NCI-H82 treated with DMSO at 0.1 percent for 48 hours (cell line): ENCODE measurements around the gene ALG14.
A peak's percentile ranks its signal among the peaks of the same experiment; 100 is the strongest.

ENCODE experiments used
- DNase-seq: peaks from one replicate; lab custom pipeline; 2025; ENCODE audit not compliant: unreplicated experiment; lab: John Stamatoyannopoulos, UW

The ALG14 gene

DNA sequence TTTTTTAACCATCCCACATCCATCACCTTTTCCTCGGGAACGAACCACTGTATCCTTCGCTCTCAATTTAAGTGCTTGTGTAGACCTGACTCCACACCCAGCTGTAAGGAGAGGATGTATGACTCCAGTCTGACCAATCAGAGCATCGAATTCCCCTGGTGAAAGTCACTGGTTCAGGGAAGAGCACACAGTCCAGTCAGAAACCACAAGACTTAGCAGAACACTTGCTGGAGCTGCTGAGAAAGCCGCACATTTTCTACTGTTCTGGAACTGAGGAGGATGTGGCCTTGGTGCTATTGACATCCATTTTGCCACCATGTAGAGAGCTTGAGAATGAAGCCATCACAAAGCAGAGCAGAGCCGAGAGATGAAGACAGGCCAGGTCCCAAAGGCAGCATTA lies 86.0 kb downstream of the ALG14 start:
- DNase-seq, result no peak

DNA sequence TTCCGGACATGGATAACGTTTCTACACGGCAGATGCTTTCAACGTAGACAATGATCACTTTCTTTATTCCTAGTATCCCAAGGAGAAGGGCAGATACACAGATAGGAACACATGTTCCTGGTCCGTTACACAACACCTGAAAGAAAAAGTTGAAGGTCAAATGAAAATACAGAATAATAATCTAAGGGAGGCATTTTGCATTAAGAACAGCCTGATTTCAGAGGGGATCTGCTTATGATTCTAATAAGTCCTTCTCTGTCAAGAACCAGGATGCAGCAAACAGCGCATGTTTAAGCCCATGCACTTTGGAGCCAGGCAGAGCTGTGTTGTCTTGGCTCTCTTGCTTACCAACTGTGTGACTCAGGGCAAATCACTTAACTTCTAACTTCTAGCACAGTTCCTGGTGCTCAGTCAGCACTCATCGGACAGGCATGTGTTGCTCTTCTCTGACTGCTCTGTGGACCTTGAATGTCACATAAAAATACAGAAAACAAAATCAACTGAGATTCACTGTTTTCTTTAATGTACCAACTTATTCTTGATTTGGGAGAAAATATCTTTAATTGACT lies 89.5 kb downstream of the ALG14 start:
- no peak for DNase-seq

DNA sequence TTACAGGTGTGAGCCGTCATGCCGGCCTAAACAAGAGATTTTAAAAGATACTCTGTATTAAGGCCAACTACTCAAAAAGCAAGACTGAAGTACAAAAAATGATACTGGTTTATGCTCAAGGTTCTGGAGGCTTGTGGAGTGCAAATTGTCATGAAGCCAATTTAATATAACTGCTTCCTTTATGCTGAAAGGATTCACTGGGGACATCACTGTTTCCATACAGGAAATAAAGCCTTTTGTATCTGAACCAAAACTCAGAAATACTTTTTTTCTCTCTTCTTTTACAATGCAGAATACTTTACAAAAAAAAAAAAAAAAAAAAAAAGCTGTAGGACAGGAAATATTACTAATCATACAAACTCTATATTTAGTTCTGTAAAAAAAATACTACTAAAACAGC lies 90.4 kb downstream of the ALG14 start:
- no peak for DNase-seq

DNA sequence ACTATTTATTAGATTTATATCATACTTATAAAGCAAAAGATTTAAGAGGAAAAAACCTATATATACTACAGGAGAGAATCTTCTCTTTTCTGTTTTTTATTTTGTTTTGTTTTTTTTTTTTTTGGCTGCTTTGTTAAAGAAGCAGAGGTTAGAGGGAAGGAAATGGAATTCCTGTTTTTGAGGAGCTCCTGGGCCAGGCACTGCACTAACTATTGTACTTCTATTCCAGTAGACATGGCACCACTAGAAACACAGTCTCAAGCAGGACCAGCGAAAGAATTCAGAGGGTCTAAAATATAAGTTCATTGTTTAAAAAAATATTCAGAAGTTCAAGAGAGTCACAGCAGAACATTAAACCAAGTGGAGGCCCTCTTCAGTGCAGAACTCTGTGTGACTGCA lies 91.2 kb downstream of the ALG14 start:
- no peak for DNase-seq

DNA sequence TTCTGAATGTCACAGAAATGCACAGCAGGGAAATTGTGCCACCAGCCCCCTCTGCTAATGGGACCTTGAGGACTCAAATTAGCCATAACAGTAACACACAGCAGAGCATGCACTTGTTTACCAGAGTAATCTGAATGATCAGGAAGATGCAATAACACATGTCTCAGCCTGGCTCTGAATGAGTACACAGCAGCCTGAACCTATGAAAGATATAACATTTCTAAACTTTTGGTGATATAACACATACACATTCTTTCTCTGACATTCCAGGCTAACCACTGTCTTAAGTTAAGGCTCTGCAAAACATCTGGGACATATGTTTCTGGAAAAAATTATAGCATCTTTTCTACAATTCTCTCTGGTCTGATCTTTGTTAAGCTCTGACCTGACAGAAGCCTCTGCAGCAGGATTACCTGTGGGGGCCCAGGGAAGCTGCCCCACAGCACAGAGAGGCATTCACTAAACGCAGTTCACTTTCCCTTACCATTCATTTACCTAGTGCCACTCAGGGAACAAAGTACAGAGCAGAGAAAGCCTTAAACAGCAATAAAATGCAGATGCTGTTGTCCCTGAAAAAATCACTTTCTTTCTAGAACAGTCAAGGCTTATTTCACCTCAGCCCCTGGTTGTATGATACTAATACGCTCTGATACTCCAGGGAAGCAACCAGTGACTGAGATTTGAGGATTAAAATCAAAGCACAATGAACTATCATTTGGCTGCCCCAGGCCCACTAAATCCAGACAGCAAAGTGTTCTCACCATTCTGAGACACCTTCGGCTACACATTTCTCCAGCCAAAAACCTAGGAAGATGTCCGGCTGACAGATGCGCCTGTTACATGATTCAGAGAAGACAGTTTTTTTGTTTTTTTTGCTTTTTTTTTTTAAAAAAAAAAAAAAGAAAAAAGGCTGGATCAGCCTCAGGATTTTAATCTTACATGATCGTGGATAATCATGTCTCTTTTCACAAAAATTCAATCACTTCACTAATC lies 91.9 kb downstream of the ALG14 start:
- peak; percentile 30 for DNase-seq

DNA sequence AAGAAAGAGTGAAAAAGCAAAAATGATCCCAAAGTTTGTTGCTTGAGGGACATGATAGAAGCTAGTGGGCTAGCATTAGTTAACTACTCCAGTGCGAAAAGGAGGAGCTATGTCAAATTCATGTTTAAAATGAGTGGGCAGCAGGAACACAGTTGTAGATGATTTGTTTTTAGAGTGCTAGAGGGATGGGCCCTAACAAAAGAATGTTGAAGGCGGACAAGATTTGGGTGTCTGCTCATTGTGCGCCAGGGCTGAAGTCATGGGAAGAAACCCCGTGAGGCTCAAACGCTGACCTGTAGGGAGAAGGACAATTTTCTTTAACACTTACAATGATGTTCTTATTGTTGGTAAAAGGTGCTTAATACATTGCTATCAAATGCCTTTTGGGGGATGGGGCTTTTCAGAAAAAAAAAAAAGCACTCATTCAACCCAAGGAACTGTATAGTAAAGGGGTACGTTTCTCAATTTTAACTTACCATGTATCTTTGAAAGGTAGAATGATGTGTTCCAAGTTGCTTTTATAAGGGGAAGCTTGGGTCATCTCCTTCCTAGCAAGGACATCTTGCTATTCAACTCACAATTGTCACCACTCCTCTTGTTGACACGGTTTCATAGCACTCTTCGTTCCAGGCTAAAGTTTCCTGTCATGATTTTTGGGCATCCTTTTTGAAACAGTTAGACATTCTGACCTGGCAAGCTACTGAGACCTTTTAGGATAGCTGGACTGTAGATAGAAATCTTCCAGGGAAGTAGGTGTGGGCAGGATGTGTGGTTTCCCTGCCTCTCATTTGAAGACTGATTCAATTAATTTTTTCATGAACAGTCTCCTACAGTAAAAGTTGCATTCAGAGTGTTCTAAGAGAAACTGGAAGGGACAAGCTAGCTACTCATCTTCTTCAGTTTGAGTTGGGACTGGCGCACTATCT lies 92.8 kb downstream of the ALG14 start:
- DNase-seq, result no peak

DNA sequence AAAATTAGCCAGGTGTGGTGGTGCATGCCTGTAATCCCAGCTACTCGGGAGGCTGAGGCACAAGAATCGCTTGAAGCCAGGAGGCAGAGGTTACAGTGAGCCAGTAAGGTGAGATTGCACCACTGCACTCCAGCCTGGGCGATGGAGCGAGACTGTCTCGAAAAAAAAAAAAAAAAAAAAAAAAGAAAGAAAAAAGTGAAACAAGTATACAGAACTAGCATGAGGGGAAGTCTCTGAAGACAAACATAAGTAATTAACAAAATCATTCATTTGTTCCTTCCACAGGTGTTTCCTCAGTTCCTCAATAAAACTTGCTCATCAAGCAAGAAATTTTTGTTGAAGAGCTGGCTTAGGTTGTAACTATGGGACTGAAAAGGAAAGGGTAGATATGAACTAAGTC lies 93.6 kb downstream of the ALG14 start:
- no peak for DNase-seq

DNA sequence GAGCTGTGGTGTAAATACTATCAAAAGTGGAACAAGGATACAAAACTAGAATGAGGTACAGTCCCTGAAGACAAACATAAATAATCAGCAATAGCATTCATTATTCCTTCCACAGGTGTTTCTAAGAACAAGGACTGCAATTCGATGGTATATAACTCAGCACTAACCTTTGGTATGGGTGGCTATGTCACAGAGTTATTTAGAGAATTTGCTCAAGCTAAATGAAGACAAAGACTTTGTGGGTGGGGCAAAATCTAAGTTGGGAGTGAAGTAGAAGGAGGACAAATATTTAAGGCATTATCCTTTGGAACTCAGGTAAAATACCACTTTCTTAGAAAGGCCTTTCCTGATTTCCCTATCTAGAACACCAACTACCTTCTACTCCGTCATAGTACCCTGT lies 94.3 kb downstream of the ALG14 start:
- no peak for DNase-seq

DNA sequence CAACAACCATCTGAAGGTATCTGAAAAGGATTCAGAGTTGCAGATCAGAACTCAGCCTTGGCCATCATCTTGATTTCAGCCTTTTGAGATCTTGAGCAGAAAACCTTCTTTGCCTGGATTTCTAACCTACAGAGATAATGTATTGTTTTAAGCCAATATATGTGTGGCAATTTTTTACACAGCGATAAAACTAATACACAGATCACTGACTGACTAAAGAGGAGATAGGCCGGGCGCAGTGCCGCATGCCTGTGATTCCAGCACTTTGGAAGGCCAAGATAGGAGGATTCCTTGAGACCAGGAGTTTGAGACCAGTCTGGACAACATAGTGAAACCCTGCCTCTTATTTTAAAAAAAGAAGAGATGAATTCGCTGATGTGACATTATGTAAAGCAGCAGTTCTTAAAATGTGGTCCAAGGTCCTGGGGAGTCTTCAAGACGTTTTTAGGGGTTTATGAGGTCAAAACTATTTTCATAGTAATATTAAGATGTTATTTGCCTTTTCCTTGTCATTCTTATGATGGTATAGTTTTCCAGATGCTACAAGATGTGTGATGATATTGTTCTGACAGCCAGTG lies 95.7 kb downstream of the ALG14 start:
- DNase-seq, result no peak

DNA sequence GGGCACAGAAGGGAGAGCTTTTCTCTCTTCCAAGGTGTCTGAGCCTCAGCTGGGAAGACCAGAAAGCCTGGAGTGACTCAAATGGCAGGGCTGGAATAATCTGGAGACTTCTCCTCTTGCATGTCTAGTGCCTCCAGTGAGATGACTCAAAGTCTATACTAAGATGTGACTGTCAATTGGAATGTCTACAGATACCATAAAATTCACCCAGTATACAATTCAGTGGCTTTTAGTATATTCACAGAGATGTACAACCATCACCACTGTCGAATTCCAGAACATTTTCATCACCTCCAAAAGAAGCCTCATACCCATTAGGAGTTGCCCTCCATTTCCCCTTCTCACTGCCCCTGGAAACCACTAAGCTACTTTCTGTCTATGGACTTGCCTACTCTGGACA lies 97.9 kb downstream of the ALG14 start:
- no peak for DNase-seq

DNA sequence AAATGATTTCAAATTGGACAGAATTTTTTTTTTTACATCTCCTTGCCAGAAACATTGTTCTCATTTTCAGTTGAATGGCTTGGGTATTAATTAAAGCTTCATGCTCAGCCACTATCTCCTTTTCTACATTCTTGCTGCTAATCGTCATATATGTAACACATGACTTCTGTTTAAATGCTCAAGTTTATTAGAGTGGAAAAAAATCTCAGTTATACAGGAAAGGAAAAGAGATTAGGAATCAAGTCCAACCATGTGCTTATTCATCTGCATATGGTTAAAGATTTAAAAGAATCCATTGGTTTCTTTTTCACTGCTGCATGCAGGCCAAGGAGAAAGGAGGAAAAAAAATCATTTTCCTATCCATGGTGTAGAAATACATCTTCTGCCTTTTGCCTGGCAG lies 98.5 kb downstream of the ALG14 start:
- DNase-seq, result no peak

DNA sequence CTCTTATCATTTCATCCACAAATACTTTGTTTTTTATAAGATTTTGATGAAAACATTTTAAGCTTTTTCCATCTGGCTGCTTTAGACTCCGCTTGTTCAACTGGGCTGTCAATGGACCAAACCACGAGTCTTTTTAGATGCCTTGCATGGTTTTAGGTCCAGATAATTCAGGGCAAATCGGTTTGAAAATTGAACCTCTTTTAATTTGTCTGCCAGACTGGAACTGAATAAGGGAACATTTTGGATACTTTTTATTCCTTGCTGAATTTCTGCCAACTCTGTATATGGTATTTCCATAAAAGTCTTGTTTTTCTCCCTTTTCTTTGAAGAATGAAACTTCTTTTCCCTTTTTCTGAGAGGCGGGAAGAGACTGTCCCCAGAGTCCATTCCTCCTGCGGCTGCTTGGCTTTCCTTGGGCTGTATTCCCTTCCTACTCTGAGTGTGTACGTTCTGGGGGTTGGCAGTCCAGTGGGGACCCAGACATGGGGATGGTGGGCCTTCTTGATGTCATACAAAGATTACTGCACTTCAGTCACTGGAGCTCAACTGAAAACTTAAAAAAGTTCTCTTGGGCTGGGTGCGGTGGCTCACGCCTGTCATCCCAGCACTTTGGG lies 99.3 kb downstream of the ALG14 start:
- DNase-seq, result no peak

DNA sequence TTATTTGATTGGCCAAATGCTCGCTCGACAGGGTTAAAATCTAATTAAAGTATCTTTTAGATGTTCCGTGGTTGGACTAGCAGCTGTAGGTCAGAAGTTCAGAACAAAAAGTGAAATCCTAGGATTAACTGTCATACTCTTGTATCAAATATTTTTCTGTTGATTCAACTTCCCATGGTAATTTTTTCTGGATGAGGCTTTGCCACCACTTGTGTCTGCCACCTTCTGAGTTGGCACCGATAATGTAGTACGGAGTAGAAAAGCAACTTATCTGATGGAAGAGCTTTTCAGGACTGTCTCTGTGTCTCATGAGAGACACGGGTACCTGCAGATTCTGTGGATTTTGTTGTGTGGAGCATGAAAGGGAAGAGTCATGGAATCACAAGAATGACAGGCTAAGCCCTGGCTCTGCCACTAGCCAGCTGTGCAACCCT lies 101.2 kb downstream of the ALG14 start:
- DNase-seq, result no peak

DNA sequence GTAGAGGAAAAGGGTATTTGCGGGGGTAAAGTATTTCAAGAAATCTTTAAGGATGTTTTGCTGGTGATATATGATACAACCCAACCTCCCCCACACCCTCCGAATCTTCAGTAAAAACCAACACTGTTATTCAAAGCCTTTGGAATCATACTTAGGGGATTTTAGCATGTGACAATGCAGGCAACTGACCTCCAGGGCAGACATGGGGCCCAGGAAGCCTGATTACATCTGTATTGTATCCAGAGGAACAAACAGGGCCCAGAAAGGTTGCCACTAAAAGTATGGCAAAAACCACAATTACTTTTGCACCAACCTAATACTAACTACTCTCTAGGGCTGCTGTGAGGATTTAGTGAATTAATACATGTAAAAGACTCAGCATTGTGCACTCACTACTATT lies 102.0 kb downstream of the ALG14 start:
- no peak for DNase-seq

DNA sequence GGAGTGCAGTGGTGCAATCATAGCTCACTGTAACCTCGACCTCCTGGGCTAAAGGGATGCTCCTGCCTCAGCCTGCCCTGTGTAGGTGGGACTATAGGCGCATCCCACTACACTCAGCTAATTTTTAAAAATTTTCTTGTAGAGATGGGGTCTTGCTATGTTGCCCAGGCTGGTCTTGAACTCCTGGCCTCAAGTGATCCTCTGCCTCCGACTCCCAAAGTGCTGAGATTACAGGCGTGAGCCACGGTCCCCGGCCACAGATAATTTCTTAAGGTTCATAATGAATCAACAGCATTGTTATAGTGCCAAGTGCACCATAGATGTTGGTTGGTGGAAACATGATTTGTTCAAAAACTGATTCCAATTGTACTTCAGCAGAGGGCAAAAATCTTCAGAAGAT lies 103.6 kb downstream of the ALG14 start:
- DNase-seq, result no peak

DNA sequence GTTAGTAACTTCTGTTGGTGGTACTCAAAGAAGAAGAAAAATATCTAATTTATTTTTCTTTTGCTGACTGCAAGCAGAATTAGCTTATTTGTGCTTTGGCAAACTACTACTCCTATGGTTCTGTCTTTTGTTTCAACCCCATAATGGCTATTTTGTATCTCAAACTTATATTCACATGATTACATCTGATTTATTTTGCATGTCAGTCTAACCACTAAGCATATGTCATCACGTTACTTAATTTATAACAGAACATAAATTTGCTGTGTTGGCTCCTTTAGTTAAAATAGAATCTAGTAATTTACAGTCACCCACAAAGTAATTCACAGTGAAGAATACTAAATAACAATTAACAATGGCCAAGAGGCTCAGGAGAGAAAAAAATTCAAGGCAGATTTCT lies 106.7 kb downstream of the ALG14 start:
- DNase-seq, result no peak

DNA sequence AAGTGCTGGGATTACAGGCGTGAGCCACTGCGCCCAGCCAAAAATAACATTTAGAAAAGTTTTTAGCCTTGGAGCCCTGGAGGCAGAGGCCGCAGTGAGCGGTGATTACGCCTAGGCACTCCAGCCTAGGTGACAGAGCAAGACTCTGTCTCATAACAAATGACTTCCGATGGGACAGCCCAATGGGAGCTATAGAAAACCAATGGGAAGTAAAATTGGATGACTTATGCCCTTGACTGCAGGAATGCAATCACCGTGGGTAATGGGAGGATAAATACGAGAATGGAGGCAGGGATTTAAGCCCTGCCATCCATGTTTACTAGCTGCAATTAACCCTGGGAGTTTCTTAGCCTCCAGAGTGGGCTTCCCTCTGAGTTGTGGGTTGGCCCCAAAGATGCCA lies 108.9 kb downstream of the ALG14 start:
- DNase-seq, result no peak

DNA sequence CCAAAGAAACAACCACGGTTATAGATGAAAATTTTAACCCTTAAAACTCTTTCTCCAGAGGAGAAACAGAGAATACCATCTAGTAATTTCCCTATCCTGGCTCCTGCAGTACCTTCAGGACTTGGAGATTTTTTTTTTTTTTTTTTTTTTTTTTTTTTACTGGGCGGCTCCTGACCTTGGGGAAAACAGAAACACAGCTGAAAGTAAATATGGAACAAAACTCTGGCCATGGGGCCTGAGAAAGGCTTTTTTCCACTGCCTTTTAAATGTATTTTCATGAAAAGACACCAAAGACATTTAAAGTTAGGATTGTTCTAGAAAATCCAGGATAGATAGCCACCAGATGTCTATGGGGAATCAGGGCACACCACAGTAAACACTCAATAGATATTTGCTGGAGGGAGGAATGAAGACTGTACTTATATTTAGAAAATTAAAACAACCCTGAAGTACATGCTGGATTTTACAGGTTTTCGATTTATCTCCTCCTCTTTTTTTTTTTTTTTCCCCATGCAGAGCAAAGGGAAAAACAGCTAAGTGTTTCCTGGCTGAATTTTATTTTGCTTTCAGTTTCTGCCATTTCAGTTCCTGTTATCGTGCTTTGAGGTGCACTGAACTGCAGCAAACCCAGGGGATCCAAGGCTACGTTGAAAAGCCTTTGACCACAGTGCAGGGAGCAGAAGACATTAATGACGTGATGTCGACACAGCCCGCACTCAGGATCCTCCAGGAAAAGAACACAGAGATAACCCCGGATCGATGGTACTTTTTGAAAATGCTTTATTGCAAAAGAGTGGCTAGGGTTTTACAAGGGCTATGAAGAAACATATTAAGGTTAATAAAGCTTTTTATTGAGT lies 110.1 kb downstream of the ALG14 start:
- no peak for DNase-seq

DNA sequence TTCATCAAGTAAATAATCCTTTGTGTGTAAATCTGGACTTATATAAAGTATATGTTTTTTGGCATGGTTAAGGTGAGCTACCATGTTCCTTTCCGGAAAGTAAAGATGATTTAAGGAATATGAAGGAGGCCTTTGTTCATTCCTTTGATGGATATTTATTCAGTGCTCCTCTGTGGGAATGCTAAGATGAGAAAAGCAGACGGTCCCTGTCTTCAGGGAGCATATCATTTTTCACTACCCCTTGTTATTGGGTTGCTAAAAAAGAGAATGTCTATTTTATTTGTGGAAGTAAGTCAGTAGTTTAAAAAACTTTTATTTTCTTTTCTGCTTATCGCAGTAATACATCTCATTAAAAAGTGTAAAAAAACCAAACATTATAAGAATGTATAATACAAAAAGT lies 110.8 kb downstream of the ALG14 start:
- DNase-seq, result no peak

DNA sequence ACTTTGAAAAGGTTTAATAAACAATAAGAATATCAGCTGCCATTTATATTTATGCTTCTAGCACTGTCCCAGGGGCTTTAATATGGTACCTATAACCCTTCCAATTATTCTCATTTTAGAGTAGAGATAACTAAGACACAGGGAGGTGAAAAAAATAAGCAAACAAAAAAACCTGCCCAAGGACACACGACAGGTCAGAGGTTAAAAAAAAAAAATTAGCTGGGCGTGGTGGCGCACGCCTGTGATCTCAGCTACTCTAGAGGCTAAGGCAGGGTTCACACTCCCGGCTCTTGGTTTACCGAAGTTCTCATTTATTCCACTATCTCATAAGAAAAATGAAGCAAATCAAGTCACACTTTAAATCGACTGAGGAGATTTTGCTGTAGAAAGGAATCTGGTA lies 111.2 kb downstream of the ALG14 start:
- DNase-seq, result no peak
